Hematopoietic multipotent progenitor cell treated with erythropoietin and hydrocortisone succinate and interleukin-3 and kit ligand, for 8 days (in vitro differentiated cells): ENCODE measurements around the gene TNFRSF12A.
"Not testable (repeated sequence)": the region's sequence is repeated elsewhere in the genome, so short reads cannot be mapped to it uniquely, and the experiment has no call there.

Experiments used
- DNase-seq: peaks from one replicate; pipeline ENCODE4 v3.0.0-alpha.2; 2015

The TNFRSF12A gene

DNA sequence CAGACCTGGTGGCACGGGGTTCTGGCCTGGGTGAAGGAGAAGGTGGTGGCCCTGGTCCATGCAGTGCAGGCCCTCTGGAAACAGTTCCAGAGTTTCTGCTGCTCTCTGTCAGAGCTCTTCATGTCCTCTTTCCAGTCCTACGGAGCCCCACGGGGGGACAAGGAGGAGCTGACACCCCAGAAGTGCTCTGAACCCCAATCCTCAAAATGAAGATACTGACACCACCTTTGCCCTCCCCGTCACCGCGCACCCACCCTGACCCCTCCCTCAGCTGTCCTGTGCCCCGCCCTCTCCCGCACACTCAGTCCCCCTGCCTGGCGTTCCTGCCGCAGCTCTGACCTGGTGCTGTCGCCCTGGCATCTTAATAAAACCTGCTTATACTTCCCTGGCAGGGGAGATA is 49.0 kb downstream of the TNFRSF12A start:
- DNase-seq = not testable (repeated sequence)

DNA sequence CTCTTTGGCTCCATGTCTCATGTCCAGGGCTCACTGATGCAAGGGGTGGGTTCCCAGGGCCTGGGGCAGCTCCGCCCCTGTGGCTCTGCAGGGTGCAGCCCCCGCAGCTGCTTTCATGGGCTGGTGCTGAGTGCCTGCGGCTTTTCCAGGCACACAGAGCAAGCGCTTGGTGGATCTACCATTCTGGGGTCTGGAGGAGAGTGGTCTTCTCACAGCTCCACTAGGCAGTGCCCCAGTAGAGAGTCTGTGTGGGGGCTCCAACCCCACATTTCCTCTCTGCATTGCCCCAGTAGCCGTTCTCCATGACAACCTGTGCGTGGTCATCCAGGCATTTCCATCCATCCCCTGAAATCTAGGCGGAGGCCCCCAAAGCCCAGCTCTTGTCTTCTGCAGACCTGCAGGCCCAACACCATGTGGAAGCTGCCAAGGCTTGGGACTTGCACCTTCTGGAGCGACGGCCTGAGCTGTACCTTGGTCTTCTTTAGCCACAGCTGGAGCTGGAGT is 50.5 kb downstream of the TNFRSF12A start:
- no peak for DNase-seq

- DNase-seq = no peak
These were observed 51.5 kb downstream of the TNFRSF12A start for GRCh38 chr16:3071655-3072054.
